Muscle of leg (tissue), 11 donors: ENCODE data around the gene CFAP221. TPM values are rescaled to one million over a fixed set of nuclear protein-coding genes. Genes with fewer than 3 reads are reported as not detected.

Experiments used
- DNase-seq: peaks from one replicate; pipeline ENCODE4 v3.0.0; 2013
- H3K27ac ChIP-seq: one replicate; pipeline ENCODE4 v1.5.1; 2013; ENCODE audit warnings: mild to moderate bottlenecking, low read length, control low read depth
- H3K27me3 ChIP-seq: one replicate; pipeline ENCODE4 v1.6.1; 2013; ENCODE audit warnings: low read length; ENCODE audit not compliant: control insufficient read depth, insufficient read depth
- H3K36me3 ChIP-seq: one replicate; pipeline ENCODE4 v1.6.1; 2013; ENCODE audit warnings: low read length; ENCODE audit not compliant: control insufficient read depth, insufficient read depth
- H3K4me1 ChIP-seq: one replicate; pipeline ENCODE4 v1.6.1; 2013; ENCODE audit warnings: low read length; ENCODE audit not compliant: control insufficient read depth, insufficient read depth
- H3K4me3 ChIP-seq: one replicate; pipeline ENCODE4 v1.5.1; 2013; ENCODE audit warnings: low read length, control low read depth
- H3K9me3 ChIP-seq: replicated peaks from 2 replicates; pipeline ENCODE4 v1.6.1; 2013; ENCODE audit warnings: low read depth, low read length; ENCODE audit not compliant: control insufficient read depth
- WGBS: methylation state at CpG from one replicate; pipeline ENCODE4 v1.1.5; 2013; ENCODE audit warnings: missing lambda C conversion rate; ENCODE audit not compliant: insufficient coverage; 5-methylcytosine and 5-hydroxymethylcytosine counted together
- polyA plus RNA-seq, 8 donors: library from polyadenylated mRNA; unstranded; fragments of 120-200 nt; gene quantifications; one replicate each; pipeline versions ENCODE4 v1.2.1 to v1.2.3, GENCODE V29; 2013; ENCODE audit warnings: inconsistent platforms in 1 of 8, low replicate concordance in 1 of 8; ENCODE audit not compliant: insufficient read length in 8 of 8, insufficient read depth in 1 of 8
- total RNA-seq: library from RNA; stranded (reverse); fragments of 120-200 nt; gene quantifications from one replicate; pipeline ENCODE4 v1.2.4, GENCODE V29; 2013

The CFAP221 gene
- total and polyA plus RNA-seq, 9 donors: 0.22 to 4.2 (median 0.63) TPM

- Histone ChIP-seq H3K27ac (no peak overlapping the region), H3K27me3 (no peaks in the 10 kb centered on the region), H3K36me3 (no peaks in the 10 kb centered on the region), H3K4me3 (no peak overlapping the region), H3K4me1 (peaks cover 3% of the 10 kb centered on the region), H3K9me3 (peaks cover 3% of the 10 kb centered on the region)
- DNase-seq: no peak
Observed at GRCh38 chr2:119583291-119583690, 39.0 kb downstream of the CFAP221 start.

GRCh38 chr2:119584469-119584868, 40.2 kb downstream of the CFAP221 start:
- H3K4me3 ChIP-seq: no peak overlapping the region
- H3K4me1 ChIP-seq: peaks cover 3% of the 10 kb centered on the region
- H3K9me3 ChIP-seq: peaks cover 3% of the 10 kb centered on the region
- H3K27ac ChIP-seq: no peak overlapping the region
- no peak for DNase-seq
- H3K27me3 ChIP-seq: no peaks in the 10 kb centered on the region
- H3K36me3 ChIP-seq: no peaks in the 10 kb centered on the region

- WGBS: 56% methylated on average over 2 of the region's 3 CpGs
- H3K9me3 ChIP-seq: peaks cover 3% of the 10 kb centered on the region
- H3K4me1 ChIP-seq: no peaks in the 10 kb centered on the region
- H3K27ac ChIP-seq: no peak overlapping the region
- H3K36me3 ChIP-seq: no peaks in the 10 kb centered on the region
- no peaks in the 10 kb centered on the region for H3K27me3 ChIP-seq
- no peak for DNase-seq
- H3K4me3 ChIP-seq: no peak overlapping the region
Observed at GRCh38 chr2:119586085-119586484, 41.8 kb downstream of the CFAP221 start.

- H3K27me3 ChIP-seq: no peaks in the 10 kb centered on the region
- WGBS: no CpG with 5 or more reads among the region's 3 CpGs
- no peak for DNase-seq
- no peaks in the 10 kb centered on the region for H3K36me3 ChIP-seq
- H3K9me3 ChIP-seq: no peaks in the 10 kb centered on the region
- no peak overlapping the region for H3K4me3 ChIP-seq
- H3K4me1 ChIP-seq: no peaks in the 10 kb centered on the region
- H3K27ac ChIP-seq: no peak overlapping the region
Observed at GRCh38 chr2:119590873-119591272, 46.6 kb downstream of the CFAP221 start.

- WGBS: 88% methylated on average over 2 of the region's 3 CpGs
- Histone ChIP-seq H3K4me3 (no peak overlapping the region), H3K36me3 (no peaks in the 10 kb centered on the region), H3K9me3 (no peaks in the 10 kb centered on the region), H3K27ac (no peak overlapping the region), H3K27me3 (no peaks in the 10 kb centered on the region), H3K4me1 (no peaks in the 10 kb centered on the region)
- no peak for DNase-seq
Observed at GRCh38 chr2:119591523-119591922, 47.3 kb downstream of the CFAP221 start.

GRCh38 chr2:119592436-119592835, 48.2 kb downstream of the CFAP221 start:
- Histone ChIP-seq H3K9me3 (no peaks in the 10 kb centered on the region), H3K27ac (no peak overlapping the region), H3K4me1 (no peaks in the 10 kb centered on the region), H3K4me3 (no peak overlapping the region), H3K27me3 (no peaks in the 10 kb centered on the region), H3K36me3 (no peaks in the 10 kb centered on the region)
- no peak for DNase-seq
- WGBS: 47% methylated on average over 2 of the region's 5 CpGs

- no peaks in the 10 kb centered on the region for H3K36me3 ChIP-seq
- no peak overlapping the region for H3K4me3 ChIP-seq
- H3K9me3 ChIP-seq: no peaks in the 10 kb centered on the region
- WGBS: 80% methylated on average over 1 of the region's 6 CpGs
- no peak overlapping the region for H3K27ac ChIP-seq
- no peaks in the 10 kb centered on the region for H3K27me3 ChIP-seq
- peaks cover 4% of the 10 kb centered on the region for H3K4me1 ChIP-seq
- peak; percentile 0 for DNase-seq
Observed at GRCh38 chr2:119596638-119597037, 52.4 kb downstream of the CFAP221 start.

GRCh38 chr2:119598596-119599263, 54.5 kb downstream of the CFAP221 start:
- WGBS: 44% methylated on average over 4 of the region's 5 CpGs
- peaks cover 4% of the 10 kb centered on the region for H3K4me1 ChIP-seq
- H3K27ac ChIP-seq: peak overlapping the region; percentile 52
- peak; percentile 90 for DNase-seq
- H3K27me3 ChIP-seq: no peaks in the 10 kb centered on the region
- no peaks in the 10 kb centered on the region for H3K36me3 ChIP-seq
- no peak overlapping the region for H3K4me3 ChIP-seq
- no peaks in the 10 kb centered on the region for H3K9me3 ChIP-seq

GRCh38 chr2:119599384-119599783, 55.1 kb downstream of the CFAP221 start:
- H3K36me3 ChIP-seq: no peaks in the 10 kb centered on the region
- H3K9me3 ChIP-seq: no peaks in the 10 kb centered on the region
- H3K27ac ChIP-seq: no peak overlapping the region
- H3K27me3 ChIP-seq: no peaks in the 10 kb centered on the region
- H3K4me3 ChIP-seq: no peak overlapping the region
- WGBS: no CpG with 5 or more reads among the region's 2 CpGs
- peaks cover 4% of the 10 kb centered on the region for H3K4me1 ChIP-seq
- DNase-seq: peak; percentile 34

- Histone ChIP-seq H3K4me3 (no peak overlapping the region), H3K27ac (no peak overlapping the region), H3K4me1 (no peaks in the 10 kb centered on the region), H3K9me3 (no peaks in the 10 kb centered on the region), H3K36me3 (no peaks in the 10 kb centered on the region), H3K27me3 (peaks cover 2% of the 10 kb centered on the region)
- DNase-seq: no peak
- 50% methylated on average over 4 of the region's 4 CpGs for WGBS
Observed at GRCh38 chr2:119605096-119605495, 60.8 kb downstream of the CFAP221 start.

- Histone ChIP-seq H3K27ac (no peak overlapping the region), H3K27me3 (peaks cover 5% of the 10 kb centered on the region), H3K4me3 (no peak overlapping the region), H3K9me3 (no peaks in the 10 kb centered on the region), H3K36me3 (no peaks in the 10 kb centered on the region), H3K4me1 (no peaks in the 10 kb centered on the region)
- DNase-seq: no peak
- no CpG with 5 or more reads among the region's 1 CpG for WGBS
Observed at GRCh38 chr2:119606674-119607073, 62.4 kb downstream of the CFAP221 start.
